HepG2 (cell line): ENCODE measurements around the gene ANKRD10. TPM values are rescaled to one million over a fixed set of nuclear protein-coding genes. Genes with fewer than 3 reads are reported as not detected.

Source experiments
- BRD4 ChIP-seq: sonication (generic); formaldehyde crosslinking; IDR thresholded peaks from 2 replicates; pipeline ENCODE4 v1.4.0; 2020; ENCODE audit warnings: missing genetic modification reagents
- HIVEP1 ChIP-seq: sonication (generic); formaldehyde crosslinking; IDR thresholded peaks from 2 replicates; pipeline ENCODE4 v1.4.0; 2020; ENCODE audit warnings: mild to moderate bottlenecking, missing genetic modification reagents
- HNF1B ChIP-seq: sonication (generic); formaldehyde crosslinking; IDR thresholded peaks from 2 replicates; pipeline ENCODE4 v1.5.1; 2020; ENCODE audit warnings: mild to moderate bottlenecking, moderate library complexity, missing genetic modification reagents
- KIAA2018 ChIP-seq: sonication (generic); formaldehyde crosslinking; IDR thresholded peaks from 2 replicates; pipeline ENCODE4 v1.5.0; 2020; ENCODE audit warnings: mild to moderate bottlenecking, missing genetic modification reagents, borderline replicate concordance
- KLF12 ChIP-seq: sonication (generic); formaldehyde crosslinking; IDR thresholded peaks from 2 replicates; pipeline ENCODE4 v1.4.0; 2020; ENCODE audit warnings: missing genetic modification reagents, borderline replicate concordance
- MXD3 ChIP-seq: IDR thresholded peaks from 2 replicates; pipeline ENCODE4 v1.6.1; 2016; ENCODE audit warnings: mild to moderate bottlenecking, missing biosample characterization, missing genetic modification reagents
- NR0B2 ChIP-seq: sonication (generic); formaldehyde crosslinking; IDR thresholded peaks from 2 replicates; pipeline ENCODE4 v1.4.0; 2020; ENCODE audit warnings: mild to moderate bottlenecking, missing genetic modification reagents
- PATZ1 ChIP-seq: sonication (generic); formaldehyde crosslinking; IDR thresholded peaks from 2 replicates; pipeline ENCODE4 v1.4.0; 2020; ENCODE audit warnings: missing genetic modification reagents
- PREB ChIP-seq: sonication (generic); formaldehyde crosslinking; IDR thresholded peaks from 2 replicates; pipeline ENCODE4 v1.4.0; 2020; ENCODE audit warnings: missing genetic modification reagents
- RFX5 ChIP-seq: IDR thresholded peaks from 2 replicates; pipeline ENCODE4 v1.6.1; 2011; ENCODE audit warnings: low read depth, low read length, improper control_type of control experiment
- ZNF678 ChIP-seq: sonication (generic); formaldehyde crosslinking; IDR thresholded peaks from 2 replicates; pipeline ENCODE4 v1.4.0; 2020; ENCODE audit warnings: mild to moderate bottlenecking, missing genetic modification reagents
- ZNF816 ChIP-seq: sonication (generic); formaldehyde crosslinking; IDR thresholded peaks from 2 replicates; pipeline ENCODE4 v1.8.0; 2022; ENCODE audit warnings: missing genetic modification reagents, mild to moderate bottlenecking, borderline replicate concordance
- polyA plus RNA-seq, 8 experiments: library from polyadenylated mRNA; depleted of rRNA in 3 of 8; stranded (reverse) in 7 of 8; unstranded in 1 of 8; fragments of >200 nt; fragmentation: Illumina TruSeq in 4 of 8; extraction: Trizol in 4 of 8; gene quantifications; 2 replicates each; pipeline versions ENCODE4 v1.2.1 to v1.2.3, GENCODE V29; 2011 to 2016; ENCODE audit warnings: low read depth in 4 of 8, missing spikeins in 1 of 8, mixed read lengths in 1 of 8; ENCODE audit not compliant: insufficient read depth in 1 of 8
- total RNA-seq, 5 experiments: library from RNA; depleted of rRNA; stranded (reverse); fragments of >200 nt; fragmentation: Illumina TruSeq; extraction: Trizol; gene quantifications; 2 replicates each; pipeline ENCODE4 v1.2.3, GENCODE V29; 2016; ENCODE audit warnings: low read depth in 1 of 5

ANKRD10 gene
- total and polyA plus RNA-seq, 2 of the 13 experiments (the other 11 are each of a cell fraction or from before 2014, with no cell fraction given), result 108 to 115 TPM

- TF ChIP-seq HIVEP1 (CRISPR knock-in tag) (peak; percentile 51; the same call in 1 of the 2 replicates), KIAA2018 (CRISPR knock-in tag) (no peak; the same call in 1 of the 2 replicates), RFX5 (no peak), BRD4 (CRISPR knock-in tag) (no peak), PATZ1 (CRISPR knock-in tag) (no peak), KLF12 (no peak; the same call in 1 of the 2 replicates), NR0B2 (CRISPR knock-in tag) (no peak), ZNF816 (CRISPR knock-in tag) (no peak; the same call in 1 of the 2 replicates), ZNF678 (CRISPR knock-in tag) (no peak), HNF1B (peak; percentile 35; the same call in 1 of the 2 replicates), MXD3 (CRISPR knock-in tag) (no peak), PREB (CRISPR knock-in tag) (no peak)
Measured at GRCh38 chr13:110915057-110915873, at the start of gene ANKRD10 (continued).
